Urothelium cell line (cell line): ENCODE results near the gene LRRC61.
A peak's percentile ranks its signal among the peaks of the same experiment; 100 is the strongest.

Experiments
- DNase-seq: peaks from one replicate; pipeline ENCODE4 v3.0.0; 2011; ENCODE audit warnings: low spot score, mixed read lengths
- FAIRE-seq: peaks from 2 replicates; lab custom pipeline; 2011; peaks lifted over from hg19 to GRCh38; lab: Jason Lieb, UNC

The LRRC61 gene

DNA sequence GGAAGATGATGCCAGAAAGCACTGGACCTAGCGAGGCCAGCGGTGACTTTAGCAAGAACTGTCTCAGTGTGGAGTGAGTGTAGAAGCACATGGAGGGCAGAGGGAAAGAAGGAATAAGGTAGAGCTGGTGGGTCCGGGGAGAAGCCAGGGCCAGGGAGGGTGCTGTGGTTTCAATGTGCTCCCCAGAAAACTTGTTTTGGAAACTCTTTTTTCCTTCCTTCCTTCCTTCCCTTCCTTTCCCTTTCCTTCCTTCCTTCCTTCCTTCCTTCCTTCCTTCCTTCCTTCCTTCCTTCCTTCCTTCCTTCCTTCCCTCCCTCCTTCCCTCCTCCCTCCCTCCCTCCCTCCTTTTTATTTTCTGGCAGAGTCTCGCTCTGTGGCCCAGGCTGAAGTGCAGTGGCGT lies 23.8 kb downstream of the LRRC61 start:
- DNase-seq (no peak), FAIRE-seq (no peak)

- FAIRE-seq: no peak
- no peak for DNase-seq
These were observed 28.5 kb downstream of the LRRC61 start for GRCh38 chr7:150351587-150352194.

- DNase-seq: no peak
- FAIRE-seq: no peak
These were observed 32.5 kb downstream of the LRRC61 start for GRCh38 chr7:150355666-150356059.

DNA sequence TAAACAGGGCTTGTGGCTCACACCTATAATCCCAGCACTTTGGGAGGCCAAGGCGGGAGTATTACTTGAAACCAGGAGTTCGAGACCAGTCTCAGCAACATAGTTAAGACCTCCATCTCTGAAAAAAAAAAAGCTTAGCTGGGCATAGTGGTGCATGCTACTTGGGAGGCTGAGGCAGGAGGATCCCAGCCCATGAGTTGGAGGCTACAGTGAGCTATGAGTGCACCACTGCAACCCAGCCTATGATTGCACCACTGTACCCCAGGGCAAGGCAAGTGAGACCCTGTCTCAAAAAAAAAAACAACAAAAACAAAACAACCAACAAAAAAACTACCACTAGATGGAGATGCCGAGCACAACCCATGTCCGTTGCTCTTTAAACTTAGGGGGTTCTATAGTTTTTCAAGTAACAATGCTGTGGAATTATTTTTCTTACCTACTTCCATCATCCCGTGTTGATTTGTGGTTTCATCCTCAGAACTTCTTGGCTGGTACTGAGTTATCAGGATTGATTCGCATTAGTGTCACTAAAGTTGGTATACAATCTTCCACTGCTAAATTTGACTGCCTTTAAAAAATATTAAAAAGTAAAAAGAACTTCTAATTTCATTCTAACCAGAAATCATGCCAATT lies 33.2 kb downstream of the LRRC61 start:
- FAIRE-seq (no peak), DNase-seq (no peak)

DNA sequence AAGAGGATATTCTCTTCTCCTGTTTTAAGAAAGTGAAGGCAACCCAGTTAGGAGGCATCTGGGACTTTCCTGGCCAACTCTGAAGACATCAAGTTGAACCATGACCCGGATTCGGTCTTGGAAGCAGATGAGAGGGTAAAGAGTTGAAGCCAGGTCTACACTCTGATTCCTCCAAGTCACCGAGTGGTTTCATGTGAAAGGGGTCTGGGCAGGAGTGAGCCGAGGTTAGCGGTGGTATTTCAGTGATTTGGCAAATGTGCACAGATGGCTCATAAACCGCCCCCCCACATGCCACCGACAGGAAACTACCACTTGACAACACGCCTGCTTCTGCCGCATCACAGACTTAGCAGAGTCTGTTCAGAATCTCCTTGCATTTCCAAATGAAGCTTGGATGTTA lies 34.1 kb downstream of the LRRC61 start:
- DNase-seq: peak; percentile 4
- no peak for FAIRE-seq

- DNase-seq: peak; percentile 11
- no peak for FAIRE-seq
These were observed 34.7 kb downstream of the LRRC61 start for GRCh38 chr7:150357771-150358427.

DNA sequence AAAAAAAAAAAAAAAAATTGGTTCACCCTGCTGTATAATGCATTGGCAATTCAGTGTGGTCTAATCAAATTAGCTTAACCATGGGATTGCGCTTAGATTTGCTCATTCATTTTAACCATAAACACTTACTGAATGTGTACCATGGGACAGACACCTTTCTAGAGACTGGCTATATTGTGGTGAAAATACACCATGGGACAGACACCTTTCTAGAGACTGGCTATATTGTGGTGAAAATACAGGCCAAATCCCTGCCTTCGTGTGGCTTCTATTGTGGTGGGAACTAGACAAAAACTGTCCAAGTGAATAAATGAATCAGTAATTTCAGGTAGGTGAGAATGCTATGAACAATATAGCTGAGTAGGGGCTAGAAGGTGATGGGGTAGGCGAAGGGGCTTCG lies 35.3 kb downstream of the LRRC61 start:
- DNase-seq: no peak
- no peak for FAIRE-seq

DNA sequence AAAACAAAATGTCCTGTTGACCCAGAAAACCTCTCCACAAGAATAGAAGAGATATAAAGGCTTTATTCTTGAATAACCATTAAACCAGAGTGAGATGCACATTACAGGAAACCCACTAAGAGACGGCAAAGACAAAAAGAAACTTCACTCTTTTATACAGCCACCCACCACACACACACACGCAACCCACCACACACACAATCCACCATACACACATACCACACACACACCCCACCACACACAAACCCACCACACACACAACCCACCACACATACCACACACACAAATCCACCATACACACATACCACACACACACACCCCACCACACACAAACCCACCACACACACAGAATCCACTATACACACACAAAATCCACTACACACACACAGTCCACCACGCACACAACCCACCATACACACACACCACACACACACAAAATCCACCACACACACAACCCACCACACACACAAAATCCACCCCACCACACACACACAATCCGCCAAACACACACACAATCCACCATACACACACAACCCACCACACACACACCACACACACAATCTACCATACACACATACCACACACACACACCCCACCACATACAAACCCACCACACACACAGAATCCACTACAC lies 36.0 kb downstream of the LRRC61 start:
- FAIRE-seq: no peak
- no peak for DNase-seq

DNA sequence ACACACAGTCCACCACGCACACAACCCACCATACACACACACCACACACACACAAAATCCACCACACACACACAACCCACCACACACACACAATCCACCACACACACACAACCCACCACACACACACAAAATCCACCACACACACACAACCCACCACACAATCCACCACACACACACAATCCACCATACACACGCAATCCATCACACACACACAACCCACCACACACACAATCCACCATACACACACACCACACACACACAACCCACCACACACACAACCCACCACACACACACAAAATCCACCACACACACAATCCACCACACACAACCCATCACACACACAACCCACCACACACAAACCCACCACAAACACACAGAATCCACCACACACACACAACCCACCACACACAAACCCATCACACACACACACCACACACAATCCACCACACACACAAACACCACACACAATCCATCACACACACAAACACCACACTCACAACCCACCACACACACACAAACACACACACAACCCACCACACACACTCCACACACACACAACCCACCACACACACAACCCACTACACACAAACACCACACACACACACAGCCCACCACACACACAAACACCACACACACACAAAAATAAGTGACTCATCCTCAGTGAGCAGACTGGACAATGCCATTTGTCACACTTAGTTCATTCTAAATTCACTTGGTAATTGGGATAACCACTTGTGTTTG lies 36.6 kb downstream of the LRRC61 start:
- no peak for FAIRE-seq

DNA sequence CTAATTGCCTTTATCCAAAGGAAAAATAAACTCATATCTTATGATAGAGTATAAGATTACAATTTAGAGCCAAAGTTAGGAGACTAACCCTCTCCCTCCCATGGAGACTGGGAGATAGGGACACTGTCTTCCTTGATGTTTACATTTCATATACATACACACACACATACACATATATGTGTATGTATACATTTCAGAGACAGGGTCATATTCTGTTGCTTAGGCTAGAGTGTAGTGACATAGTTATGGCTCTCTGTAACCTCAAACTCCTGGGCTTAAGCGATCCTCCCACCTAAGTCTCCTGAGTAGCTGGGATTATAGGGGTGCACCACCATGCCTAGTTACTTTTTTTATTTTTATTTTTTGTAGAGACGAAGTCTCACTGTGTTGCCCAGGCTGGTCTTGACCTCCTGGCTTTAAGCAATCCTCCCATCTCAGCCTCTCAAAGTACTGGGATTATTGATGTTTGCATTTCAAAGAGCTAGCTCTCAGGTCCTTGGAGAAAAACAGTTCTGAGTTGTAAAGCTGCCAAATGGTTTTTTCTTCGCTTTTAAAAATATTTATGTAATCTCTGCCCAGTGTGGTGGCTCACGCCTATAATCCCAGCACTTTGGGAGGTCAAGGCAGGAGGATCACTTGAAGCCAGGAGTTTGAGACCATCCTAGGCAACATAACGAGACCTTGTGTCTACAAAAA lies 37.4 kb downstream of the LRRC61 start:
- FAIRE-seq (no peak), DNase-seq (no peak)

More for the DNA sequence above, 36.6 kb downstream of the LRRC61 start:
- DNase-seq: no peak

- DNase-seq: no peak
- no peak for FAIRE-seq
These were observed 38.2 kb downstream of the LRRC61 start for GRCh38 chr7:150361402-150361801.

DNA sequence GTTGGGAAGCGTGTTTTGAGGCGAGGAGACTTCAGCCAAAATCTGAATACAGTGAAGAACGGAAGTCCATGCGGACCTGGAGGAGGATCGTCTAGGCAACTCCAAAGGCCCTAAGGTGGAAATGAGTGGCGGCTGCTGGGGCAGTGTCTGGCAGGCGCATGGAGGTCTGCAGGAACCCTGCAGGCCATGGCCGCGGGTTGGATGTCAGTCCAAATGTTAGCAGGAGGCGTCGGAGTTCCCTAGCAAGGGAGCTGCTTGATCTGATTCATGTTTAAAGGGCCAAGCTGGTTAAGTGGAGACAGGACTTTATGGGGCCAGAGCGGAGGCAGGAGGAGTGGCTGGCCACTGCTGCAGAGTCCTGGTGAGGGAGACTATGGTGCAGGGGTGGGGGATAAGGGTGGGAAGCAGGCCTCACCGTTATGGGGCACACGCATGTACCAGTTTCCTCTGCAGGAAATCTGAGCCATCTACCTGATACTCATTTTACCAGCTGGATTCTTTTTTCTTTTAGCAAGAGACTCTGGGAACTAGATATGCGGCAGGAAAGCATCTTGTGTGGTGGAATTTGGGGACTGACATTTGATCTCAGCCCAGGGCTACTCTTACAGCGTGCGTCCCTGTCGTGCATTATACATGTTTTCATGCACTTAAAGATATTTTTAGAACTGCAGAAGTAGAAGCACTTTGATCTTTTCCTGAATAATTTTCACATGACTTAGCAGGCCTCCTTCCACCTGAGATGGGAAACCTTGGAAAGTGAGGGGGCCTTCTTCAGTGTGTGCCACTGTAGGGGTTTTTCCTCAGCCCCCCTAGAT lies 38.9 kb downstream of the LRRC61 start:
- FAIRE-seq (no peak), DNase-seq (no peak)

GRCh38 chr7:150363370-150363769 lies 40.2 kb downstream of the LRRC61 start:
- DNase-seq (no peak), FAIRE-seq (no peak)

GRCh38 chr7:150363872-150364271 lies 40.7 kb downstream of the LRRC61 start:
- DNase-seq: no peak
- FAIRE-seq: no peak

DNA sequence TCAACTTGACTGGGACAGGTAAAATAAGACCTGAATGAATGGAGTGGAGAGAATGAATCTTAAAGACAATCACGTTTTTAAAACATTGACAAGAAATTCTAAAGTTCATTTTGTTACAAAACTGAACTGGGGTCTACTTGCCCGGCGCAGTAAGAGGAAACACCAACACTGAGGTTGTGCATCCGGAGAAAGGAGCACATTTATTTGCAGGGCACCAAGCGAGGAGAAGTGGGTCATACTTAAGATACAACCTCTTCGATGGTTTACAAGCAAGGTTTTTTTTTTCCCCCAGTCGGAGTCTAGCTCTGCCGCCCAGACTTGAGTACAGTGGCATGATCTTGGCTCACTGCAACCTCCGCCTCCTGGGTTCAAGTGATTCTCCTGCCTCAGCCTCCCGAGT lies 42.0 kb downstream of the LRRC61 start:
- no peak for FAIRE-seq
- no peak for DNase-seq

GRCh38 chr7:150365673-150366398 lies 42.7 kb downstream of the LRRC61 start:
- no peak for FAIRE-seq
- no peak for DNase-seq

DNA sequence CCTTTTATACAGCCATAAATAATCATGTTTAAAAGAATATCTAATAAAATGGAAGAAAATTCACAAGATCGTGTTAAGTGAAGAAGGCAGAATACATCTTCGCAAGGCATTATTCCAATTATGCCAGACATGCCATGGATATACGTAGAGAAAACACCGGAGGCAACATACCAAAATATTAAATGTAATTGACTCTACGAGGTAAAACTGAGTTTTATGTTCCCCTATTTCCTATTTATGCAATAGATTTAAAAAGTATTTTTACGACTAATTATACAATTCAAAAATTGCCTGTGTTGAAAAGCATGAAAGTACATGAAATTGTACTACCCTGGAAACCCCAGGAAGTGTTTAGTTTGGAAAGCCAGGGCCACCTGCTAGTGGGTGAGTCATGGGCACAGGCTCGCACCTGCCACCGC lies 44.5 kb downstream of the LRRC61 start:
- no peak for FAIRE-seq
- DNase-seq: no peak

GRCh38 chr7:150368096-150368883 lies 45.1 kb downstream of the LRRC61 start, which contains the start of gene REPIN1:
Gene REPIN1, plus strand, starts transcription at chr7:150368822. Its CDS starts 890 bp downstream, at chr7:150369712.
- peak; percentile 63 for DNase-seq
- FAIRE-seq: no peak
